Subcutaneous adipose tissue (tissue), 4 donors: ENCODE data around the gene NR1H3. TPM values are rescaled to one million over a fixed set of nuclear protein-coding genes. Genes with fewer than 3 reads are reported as not detected.

Experiments
- CTCF ChIP-seq: fragments of 450-650 bp; IDR thresholded peaks from one replicate; pipeline ENCODE4 v1.5.1; 2016; ENCODE audit warnings: low read depth, mild to moderate bottlenecking, control low read depth, antibody characterized with exemption, moderate library complexity
- total RNA-seq, 4 donors: library from RNA; depleted of rRNA; stranded (reverse); fragments of >200 nt; gene quantifications; one replicate each; pipeline ENCODE4 v1.1.0, GENCODE V29; 2016

The NR1H3 gene
- total RNA-seq, 4 donors from 2014 or later = 51.5 to 273 (median 139) TPM

GRCh38 chr11:47247502-47247901, 10.3 kb upstream of the NR1H3 start:
- TF ChIP-seq CTCF = no peak

- no peak for TF ChIP-seq CTCF
These were observed 9.5 kb upstream of the NR1H3 start for GRCh38 chr11:47248304-47248663.

GRCh38 chr11:47248664-47249377, 9.0 kb upstream of the NR1H3 start, which contains the start of gene ACP2:
Gene ACP2, minus strand, starts transcription at chr11:47248814. Its CDS starts 25 bp downstream, at chr11:47248789.
- TF ChIP-seq CTCF = no peak

- no peak for TF ChIP-seq CTCF
These were observed 8.4 kb upstream of the NR1H3 start for GRCh38 chr11:47249378-47249715.

GRCh38 chr11:47251751-47252150, 6.0 kb upstream of the NR1H3 start:
- no peak for TF ChIP-seq CTCF

GRCh38 chr11:47253660-47254059, 4.1 kb upstream of the NR1H3 start:
- TF ChIP-seq CTCF = no peak

GRCh38 chr11:47254386-47254785, 3.4 kb upstream of the NR1H3 start:
- TF ChIP-seq CTCF = no peak
